Activated naive CD4-positive, alpha-beta T cell treated with anti-CD3 and anti-CD28 coated beads for 36 hours (primary cell): ENCODE data around the gene HSFX1. TPM values are rescaled to one million over a fixed set of nuclear protein-coding genes. Genes with fewer than 3 reads are reported as not detected.
"Not testable (repeated sequence)": the region's sequence is repeated elsewhere in the genome, so short reads cannot be mapped to it uniquely, and the experiment has no call there.

Experiments
- CTCF ChIA-PET: fragments of 350-600 bp; sonication (Branson Sonifier 250); formaldehyde crosslinking; loops from one replicate; lab custom pipeline; 2021; ENCODE audit warnings: antibody characterized with exemption; lab: Charles Lee
- DNase-seq: peaks from one replicate; pipeline ENCODE4 v3.0.0-alpha.2; 2020
- H3K27ac Mint-ChIP-seq: one replicate; pipeline ENCODE4 v1.8.0; 2021; ENCODE audit warnings: mild to moderate bottlenecking, mixed read lengths
- H3K27me3 Mint-ChIP-seq: one replicate; pipeline ENCODE4 v1.8.0; 2021; ENCODE audit warnings: low read depth, mixed read lengths
- H3K36me3 Mint-ChIP-seq: one replicate; pipeline ENCODE4 v1.8.0; 2021; ENCODE audit warnings: low read depth, mixed read lengths
- H3K4me1 Mint-ChIP-seq: one replicate; pipeline ENCODE4 v1.8.0; 2021; ENCODE audit warnings: low read depth, mixed read lengths
- H3K4me3 Mint-ChIP-seq: one replicate; pipeline ENCODE4 v1.8.0; 2021; ENCODE audit warnings: mild to moderate bottlenecking, moderate library complexity, mixed read lengths
- H3K9me3 Mint-ChIP-seq: one replicate; pipeline ENCODE4 v1.8.0; 2021; ENCODE audit warnings: mixed read lengths
- intact Hi-C: fragments of 100-400 bp; cut with micrococcal nuclease; formaldehyde crosslinking; loops from one replicate; pipeline ENCODE4 v1.15.1; 2023
- total RNA-seq, 2 experiments: library from RNA; stranded (reverse); gene quantifications; one replicate each; pipeline ENCODE4 v1.2.3, GENCODE V29; 2021

HSFX1 gene
- total RNA-seq: under 1 TPM; 0.10 to 0.27 TPM

GRCh38 chrX:149773768-149774167 lies at the start of gene HSFX1:
HSFX1 (plus strand) TSS chrX:149774068; CDS start chrX:149774682, 614 bp downstream.
- intact Hi-C loops, H3K27ac Mint-ChIP-seq: not testable (repeated sequence)

GRCh38 chrX:149727308-149727707 lies 46.6 kb upstream of the HSFX1 start:
- H3K27ac Mint-ChIP-seq, intact Hi-C loops, H3K36me3 Mint-ChIP-seq, H3K27me3 Mint-ChIP-seq, H3K4me1 Mint-ChIP-seq, CTCF ChIA-PET, DNase-seq, H3K9me3 Mint-ChIP-seq, H3K4me3 Mint-ChIP-seq: not testable (repeated sequence)

More at GRCh38 chrX:149773768-149774167, at the start of gene HSFX1:
- H3K9me3 Mint-ChIP-seq, CTCF ChIA-PET, H3K4me3 Mint-ChIP-seq, H3K27me3 Mint-ChIP-seq, H3K4me1 Mint-ChIP-seq, H3K36me3 Mint-ChIP-seq, DNase-seq: not testable (repeated sequence)

- H3K27ac Mint-ChIP-seq, H3K36me3 Mint-ChIP-seq, H3K4me3 Mint-ChIP-seq, DNase-seq, H3K9me3 Mint-ChIP-seq, CTCF ChIA-PET, H3K27me3 Mint-ChIP-seq, H3K4me1 Mint-ChIP-seq, intact Hi-C loops: not testable (repeated sequence)
Observed at GRCh38 chrX:149742269-149742668, 31.6 kb upstream of the HSFX1 start.

GRCh38 chrX:149746390-149747007 lies 27.4 kb upstream of the HSFX1 start:
- CTCF ChIA-PET, H3K27me3 Mint-ChIP-seq, H3K4me3 Mint-ChIP-seq, H3K36me3 Mint-ChIP-seq, DNase-seq, H3K27ac Mint-ChIP-seq, H3K4me1 Mint-ChIP-seq, H3K9me3 Mint-ChIP-seq, intact Hi-C loops: not testable (repeated sequence)

GRCh38 chrX:149757206-149758067 lies 16.4 kb upstream of the HSFX1 start:
- Mint-ChIP-seq H3K27ac (no peak overlapping the region), H3K36me3 (no peaks in the 10 kb centered on the region), H3K4me3 (no peak overlapping the region), H3K4me1 (no peaks in the 10 kb centered on the region), H3K9me3 (no peaks in the 10 kb centered on the region), H3K27me3 (no peaks in the 10 kb centered on the region)
- CTCF ChIA-PET: no interaction called here
- DNase-seq: no peak
- intact Hi-C loops: no loop called here

GRCh38 chrX:149758068-149758714 lies 15.7 kb upstream of the HSFX1 start:
- intact Hi-C loops: no loop called here
- CTCF ChIA-PET: no interaction called here

GRCh38 chrX:149758715-149759078 lies 15.2 kb upstream of the HSFX1 start:
- DNase-seq, H3K27me3 Mint-ChIP-seq, CTCF ChIA-PET, H3K27ac Mint-ChIP-seq, H3K4me1 Mint-ChIP-seq, H3K9me3 Mint-ChIP-seq, intact Hi-C loops, H3K36me3 Mint-ChIP-seq, H3K4me3 Mint-ChIP-seq: not testable (repeated sequence)

More at GRCh38 chrX:149758068-149758714, 15.7 kb upstream of the HSFX1 start:
- no peak overlapping the region for H3K4me3 Mint-ChIP-seq
- H3K27ac Mint-ChIP-seq: no peak overlapping the region
- no peak for DNase-seq
- no peaks in the 10 kb centered on the region for H3K4me1 Mint-ChIP-seq
- H3K27me3 Mint-ChIP-seq: no peaks in the 10 kb centered on the region
- H3K9me3 Mint-ChIP-seq: no peaks in the 10 kb centered on the region
- no peaks in the 10 kb centered on the region for H3K36me3 Mint-ChIP-seq

GRCh38 chrX:149759824-149760223 lies 14.0 kb upstream of the HSFX1 start:
- H3K27ac Mint-ChIP-seq: no peak overlapping the region
- H3K36me3 Mint-ChIP-seq: no peaks in the 10 kb centered on the region
- H3K4me1 Mint-ChIP-seq: no peaks in the 10 kb centered on the region
- intact Hi-C loops: no loop called here
- CTCF ChIA-PET: no interaction called here
- H3K27me3 Mint-ChIP-seq: no peaks in the 10 kb centered on the region
- no peak for DNase-seq
- no peaks in the 10 kb centered on the region for H3K9me3 Mint-ChIP-seq
- no peak overlapping the region for H3K4me3 Mint-ChIP-seq

GRCh38 chrX:149760965-149761364 lies 12.9 kb upstream of the HSFX1 start:
- H3K27me3 Mint-ChIP-seq: no peaks in the 10 kb centered on the region
- intact Hi-C loops: no loop called here
- CTCF ChIA-PET: no interaction called here
- H3K4me1 Mint-ChIP-seq: no peaks in the 10 kb centered on the region
- no peak for DNase-seq
- no peaks in the 10 kb centered on the region for H3K36me3 Mint-ChIP-seq
- H3K4me3 Mint-ChIP-seq: no peak overlapping the region
- no peak overlapping the region for H3K27ac Mint-ChIP-seq
- H3K9me3 Mint-ChIP-seq: no peaks in the 10 kb centered on the region

- H3K27ac Mint-ChIP-seq, DNase-seq, H3K9me3 Mint-ChIP-seq, intact Hi-C loops, H3K27me3 Mint-ChIP-seq, H3K36me3 Mint-ChIP-seq, H3K4me1 Mint-ChIP-seq, H3K4me3 Mint-ChIP-seq: not testable (repeated sequence)
- CTCF ChIA-PET: interaction anchor here (0.6 kb wide), 1 partner anchor 10 kb away, joined by 3 read pairs; no protein-coding TSS in a partner anchor
Observed at GRCh38 chrX:149761858-149762674, 11.8 kb upstream of the HSFX1 start.

GRCh38 chrX:149762696-149763614 lies 10.9 kb upstream of the HSFX1 start:
- Mint-ChIP-seq H3K4me1 (no peaks in the 10 kb centered on the region), H3K9me3 (no peaks in the 10 kb centered on the region), H3K4me3 (no peak overlapping the region), H3K27ac (no peak overlapping the region), H3K27me3 (no peaks in the 10 kb centered on the region), H3K36me3 (no peaks in the 10 kb centered on the region)
- CTCF ChIA-PET: interaction anchor here (0.6 kb wide), 2 partner anchors 10 to 234 kb away, joined by 3 to 5 read pairs; no protein-coding TSS in a partner anchor
- intact Hi-C loops: no loop called here
- DNase-seq: no peak
